HCEC 1CT (cell line): Measurements from ENCODE around the gene TMEM132D.

Source experiments
- DNase-seq: peaks from one replicate; pipeline ENCODE4 v3.0.0-alpha.2; 2017

TMEM132D gene

GRCh38 chr12:129404556-129404955 lies 499.3 kb downstream of the TMEM132D start:
- DNase-seq, result no peak

- no peak for DNase-seq
These were observed 502.3 kb downstream of the TMEM132D start for GRCh38 chr12:129401572-129401971.

GRCh38 chr12:129394177-129394825 lies 509.5 kb downstream of the TMEM132D start:
- no peak for DNase-seq

- DNase-seq, result no peak
These were observed 510.4 kb downstream of the TMEM132D start for GRCh38 chr12:129393357-129393937.

GRCh38 chr12:129385637-129385990 lies 518.2 kb downstream of the TMEM132D start:
- DNase-seq, result no peak

- DNase-seq, result no peak
These were observed 519.9 kb downstream of the TMEM132D start for GRCh38 chr12:129383956-129384355.

- no peak for DNase-seq
These were observed 522.1 kb downstream of the TMEM132D start for GRCh38 chr12:129381715-129382114.

- DNase-seq, result no peak
These were observed 524.6 kb downstream of the TMEM132D start for GRCh38 chr12:129379076-129379804.

GRCh38 chr12:129378496-129378895 lies 525.3 kb downstream of the TMEM132D start:
- DNase-seq, result no peak

- no peak for DNase-seq
These were observed 530.1 kb downstream of the TMEM132D start for GRCh38 chr12:129373746-129374145.

GRCh38 chr12:129372876-129373275 lies 530.9 kb downstream of the TMEM132D start:
- no peak for DNase-seq

GRCh38 chr12:129372348-129372747 lies 531.5 kb downstream of the TMEM132D start:
- DNase-seq, result no peak

- no peak for DNase-seq
These were observed 532.6 kb downstream of the TMEM132D start for GRCh38 chr12:129371268-129371667.

GRCh38 chr12:129366656-129367055 lies 537.2 kb downstream of the TMEM132D start:
- DNase-seq, result no peak

- no peak for DNase-seq
These were observed 540.8 kb downstream of the TMEM132D start for GRCh38 chr12:129363041-129363440.

- no peak for DNase-seq
These were observed 546.6 kb downstream of the TMEM132D start for GRCh38 chr12:129357233-129357632.

- no peak for DNase-seq
These were observed 552.3 kb downstream of the TMEM132D start for GRCh38 chr12:129351481-129351880.

- DNase-seq, result no peak
These were observed 564.5 kb downstream of the TMEM132D start for GRCh38 chr12:129339336-129339735.

GRCh38 chr12:129337413-129337812 lies 566.4 kb downstream of the TMEM132D start:
- no peak for DNase-seq

- no peak for DNase-seq
These were observed 568.1 kb downstream of the TMEM132D start for GRCh38 chr12:129335773-129336172.

GRCh38 chr12:129332286-129332685 lies 571.5 kb downstream of the TMEM132D start:
- no peak for DNase-seq

- no peak for DNase-seq
These were observed 572.3 kb downstream of the TMEM132D start for GRCh38 chr12:129331356-129332085.

GRCh38 chr12:129328235-129328634 lies 575.6 kb downstream of the TMEM132D start:
- no peak for DNase-seq

- no peak for DNase-seq
These were observed 578.3 kb downstream of the TMEM132D start for GRCh38 chr12:129325566-129325965.
